Liver (tissue), 3 donors: ENCODE data around the gene HLA-DRB5.

Experiments used
- CTCF ChIP-seq: fragments of 150-350 bp; IDR thresholded peaks from 2 replicates; pipeline ENCODE4 v1.5.1; 2017; ENCODE audit warnings: improper control_type of control experiment, low read depth, low read length; ENCODE audit not compliant: missing input control
- GABPA ChIP-seq, 2 donors: IDR thresholded peaks in 1 of 2; conservative IDR thresholded peaks in 1 of 2; 2 replicates each; pipeline ENCODE4 v1.6.1; 2016; ENCODE audit warnings: antibody characterized with exemption in 2 of 2, mild to moderate bottlenecking in 1 of 2, moderate library complexity in 1 of 2
- HNF4A ChIP-seq, 2 donors: conservative IDR thresholded peaks; 2 replicates each; pipeline ENCODE4 v1.6.1; 2016; ENCODE audit warnings: antibody characterized with exemption in 2 of 2, mild to moderate bottlenecking in 2 of 2
- JUND ChIP-seq, 2 donors: IDR thresholded peaks; 2 replicates each; pipeline ENCODE4 v1.6.1; 2016; ENCODE audit warnings: antibody characterized with exemption in 2 of 2
- MAX ChIP-seq: IDR thresholded peaks from 2 replicates; pipeline ENCODE4 v1.6.1; 2016; ENCODE audit warnings: antibody characterized with exemption
- TAF1 ChIP-seq: conservative IDR thresholded peaks from 2 replicates; pipeline ENCODE4 v1.6.1; 2016; ENCODE audit warnings: antibody characterized with exemption, mild to moderate bottlenecking
- YY1 ChIP-seq: IDR thresholded peaks from 2 replicates; pipeline ENCODE4 v1.6.1; 2016; ENCODE audit warnings: antibody characterized with exemption, mild to moderate bottlenecking
- donor health status: healthy.
- donor health status: healthy.

GRCh38 chr6:32570363-32570905 is 40.3 kb upstream of the HLA-DRB5 start:
- no peak for TF ChIP-seq HNF4A (conservative IDR thresholded peaks at IDR 0.05)
- no peak for TF ChIP-seq MAX
- TF ChIP-seq TAF1: no peak
- TF ChIP-seq JUND (IDR thresholded peaks at IDR 0.05): no peak
- TF ChIP-seq CTCF: no peak
- TF ChIP-seq YY1: no peak
- no peak for TF ChIP-seq GABPA (IDR thresholded peaks at IDR 0.05 in 1 of 2, conservative IDR thresholded peaks at IDR 0.05 in 1 of 2)
